Trophoblast cell (in vitro differentiated cells and primary cell): ENCODE data around the gene LTV1.
A peak's percentile ranks its signal among the peaks of the same experiment; 100 is the strongest.

Experiments
- DNase-seq, 2 donors: peaks; one replicate each; pipeline ENCODE4 v3.0.0-alpha.2; 2016
- H2AFZ ChIP-seq: 2 replicates; pipeline ENCODE4 v1.6.1; 2013; ENCODE audit warnings: low read length, moderate library complexity, mild to moderate bottlenecking; ENCODE audit not compliant: insufficient read depth, poor library complexity
- H2AK5ac ChIP-seq: 2 replicates; pipeline ENCODE4 v1.6.1; 2013; ENCODE audit warnings: mild to moderate bottlenecking, low read length
- H2BK120ac ChIP-seq: 2 replicates; pipeline ENCODE4 v1.6.1; 2013; ENCODE audit warnings: low read length, mild to moderate bottlenecking, moderate library complexity; ENCODE audit not compliant: insufficient read depth, poor library complexity
- H2BK12ac ChIP-seq: 2 replicates; pipeline ENCODE4 v1.6.1; 2013; ENCODE audit warnings: mild to moderate bottlenecking, low read length, moderate library complexity
- H2BK5ac ChIP-seq: 2 replicates; pipeline ENCODE4 v1.6.1; 2013; ENCODE audit warnings: low read length, low read depth, moderate library complexity, mild to moderate bottlenecking; ENCODE audit not compliant: poor library complexity
- H3K14ac ChIP-seq: 2 replicates; pipeline ENCODE4 v1.6.1; 2013; ENCODE audit warnings: mild to moderate bottlenecking, low read length
- H3K18ac ChIP-seq: 2 replicates; pipeline ENCODE4 v1.6.1; 2013; ENCODE audit warnings: mild to moderate bottlenecking, low read length
- H3K23ac ChIP-seq: 2 replicates; pipeline ENCODE4 v1.6.1; 2013; ENCODE audit warnings: low read length
- H3K27ac ChIP-seq: 2 replicates; pipeline ENCODE4 v1.5.1; 2013; ENCODE audit warnings: low read depth, mild to moderate bottlenecking, inconsistent platforms, low read length, moderate library complexity
- H3K27me3 ChIP-seq: 2 replicates; pipeline ENCODE4 v1.6.1; 2013; ENCODE audit warnings: inconsistent platforms, mild to moderate bottlenecking, low read length, moderate library complexity; ENCODE audit not compliant: insufficient read depth
- H3K36me3 ChIP-seq, 2 experiments: 1 replicate in 1 of 2; 2 replicates in 1 of 2; pipeline ENCODE4 v1.6.1; 2013; ENCODE audit warnings: low read length in 2 of 2, mild to moderate bottlenecking in 2 of 2, moderate library complexity in 1 of 2; ENCODE audit not compliant: insufficient read depth in 2 of 2, control insufficient read depth in 1 of 2
- H3K4ac ChIP-seq: 2 replicates; pipeline ENCODE4 v1.6.1; 2013; ENCODE audit warnings: low read depth, mild to moderate bottlenecking, low read length, moderate library complexity
- H3K4me1 ChIP-seq, 2 experiments: 1 replicate in 1 of 2; 2 replicates in 1 of 2; pipeline ENCODE4 v1.6.1; 2013; ENCODE audit warnings: low read length in 2 of 2, mild to moderate bottlenecking in 2 of 2, moderate library complexity in 1 of 2; ENCODE audit not compliant: insufficient read depth in 2 of 2, control insufficient read depth in 1 of 2
- H3K4me2 ChIP-seq: 2 replicates; pipeline ENCODE4 v1.6.1; 2013; ENCODE audit warnings: inconsistent platforms, mild to moderate bottlenecking, low read length, moderate library complexity
- H3K4me3 ChIP-seq: 2 replicates; pipeline ENCODE4 v1.5.1; 2013; ENCODE audit warnings: mild to moderate bottlenecking, low read depth, low read length, inconsistent platforms
- H3K79me1 ChIP-seq: one replicate; pipeline ENCODE4 v1.6.1; 2013; ENCODE audit warnings: low read length
- H3K79me2 ChIP-seq: 2 replicates; pipeline ENCODE4 v1.6.1; 2013; ENCODE audit warnings: low read length, mild to moderate bottlenecking; ENCODE audit not compliant: control insufficient read depth, insufficient read depth, poor library complexity
- H3K9ac ChIP-seq: 2 replicates; pipeline ENCODE4 v1.6.1; 2013; ENCODE audit warnings: mild to moderate bottlenecking, low read length
- H3K9me3 ChIP-seq: 2 replicates; pipeline ENCODE4 v1.6.1; 2013; ENCODE audit warnings: low read depth, mild to moderate bottlenecking, control low read depth, inconsistent platforms, low read length; ENCODE audit not compliant: insufficient read depth
- H4K12ac ChIP-seq: 2 replicates; pipeline ENCODE4 v1.6.1; 2013; ENCODE audit warnings: low read depth, mild to moderate bottlenecking, low read length, moderate library complexity
- H4K8ac ChIP-seq: 2 replicates; pipeline ENCODE4 v1.6.1; 2013; ENCODE audit warnings: low read depth, mild to moderate bottlenecking, low read length, moderate library complexity
- H4K91ac ChIP-seq: one replicate; pipeline ENCODE4 v1.6.1; 2013; ENCODE audit warnings: low read depth, mild to moderate bottlenecking, low read length, moderate library complexity
- WGBS: extraction: QIAGEN DNeasy Blood & Tissue Kit; methylation state at CpG from one replicate; pipeline ENCODE4 v1.1.7; 2013; ENCODE audit warnings: missing lambda C conversion rate; ENCODE audit not compliant: insufficient read length, insufficient coverage; ENCODE audit errors: extremely low coverage; 5-methylcytosine and 5-hydroxymethylcytosine counted together

Gene LTV1

GRCh38 chr6:143838395-143838794 is 4.7 kb upstream of the LTV1 start:
- H3K4ac ChIP-seq, result no peak overlapping the region
- no peak for DNase-seq

GRCh38 chr6:143839196-143839595 is 3.9 kb upstream of the LTV1 start:
- Histone ChIP-seq H3K27ac (no peak overlapping the region), H3K79me1 (peaks cover 8% of the 10 kb centered on the region), H3K9me3 (no peaks in the 10 kb centered on the region), H3K27me3 (no peaks in the 10 kb centered on the region), H3K4me3 (no peak overlapping the region), H2BK120ac (no peak overlapping the region), H4K91ac (no peak overlapping the region), H4K8ac (no peak overlapping the region), H3K36me3 (no peaks in the 10 kb centered on the region), H3K4ac (no peak overlapping the region), H3K23ac (no peak overlapping the region), H2AFZ (no peak overlapping the region), H4K12ac (no peak overlapping the region), H2AK5ac (no peak overlapping the region), H2BK5ac (no peak overlapping the region), H3K18ac (no peak overlapping the region), H3K4me2 (no peak overlapping the region), H3K14ac (no peak overlapping the region), H3K4me1 (peaks cover 0 to 7% of the 10 kb centered on the region in 2 experiments), H2BK12ac (no peak overlapping the region), H3K9ac (no peak overlapping the region), H3K79me2 (peaks cover 5% of the 10 kb centered on the region)
- no CpG with 5 or more reads among the region's 4 CpGs for WGBS
- no peak for DNase-seq

More at GRCh38 chr6:143838395-143838794, 4.7 kb upstream of the LTV1 start:
- H4K8ac ChIP-seq, result no peak overlapping the region
- no peaks in the 10 kb centered on the region for H3K36me3 ChIP-seq
- H4K12ac ChIP-seq, result no peak overlapping the region
- H3K79me2 ChIP-seq, result peaks cover 2% of the 10 kb centered on the region
- no peaks in the 10 kb centered on the region for H3K27me3 ChIP-seq
- H3K4me1 ChIP-seq, result peaks cover 0 to 1% of the 10 kb centered on the region in 2 experiments
- H2AFZ ChIP-seq, result no peak overlapping the region
- no peak overlapping the region for H2BK120ac ChIP-seq
- H3K9me3 ChIP-seq, result no peaks in the 10 kb centered on the region
- H2BK12ac ChIP-seq, result no peak overlapping the region
- no peak overlapping the region for H2AK5ac ChIP-seq
- H3K4me3 ChIP-seq, result no peak overlapping the region
- no peak overlapping the region for H3K14ac ChIP-seq
- no peak overlapping the region for H3K9ac ChIP-seq
- no peak overlapping the region for H3K18ac ChIP-seq
- no peak overlapping the region for H3K4me2 ChIP-seq
- H4K91ac ChIP-seq, result no peak overlapping the region
- H3K27ac ChIP-seq, result no peak overlapping the region
- WGBS, result no CpG with 5 or more reads among the region's 5 CpGs
- no peak overlapping the region for H3K23ac ChIP-seq
- H3K79me1 ChIP-seq, result peaks cover 5% of the 10 kb centered on the region
- H2BK5ac ChIP-seq, result no peak overlapping the region

- no peaks in the 10 kb centered on the region for H3K9me3 ChIP-seq
- no peak overlapping the region for H3K4me3 ChIP-seq
- H3K79me1 ChIP-seq, result peaks cover 8% of the 10 kb centered on the region
- no peak overlapping the region for H3K18ac ChIP-seq
- no peak overlapping the region for H4K12ac ChIP-seq
- H3K4ac ChIP-seq, result no peak overlapping the region
- H4K8ac ChIP-seq, result no peak overlapping the region
- DNase-seq, result no peak
- H3K27ac ChIP-seq, result no peak overlapping the region
- H2BK120ac ChIP-seq, result no peak overlapping the region
- H3K79me2 ChIP-seq, result peaks cover 5% of the 10 kb centered on the region
- no peak overlapping the region for H2AFZ ChIP-seq
- H3K36me3 ChIP-seq, result peaks cover 4 to 6% of the 10 kb centered on the region in 2 experiments
- no peaks in the 10 kb centered on the region for H3K27me3 ChIP-seq
- H3K14ac ChIP-seq, result no peak overlapping the region
- H2AK5ac ChIP-seq, result no peak overlapping the region
- no peak overlapping the region for H4K91ac ChIP-seq
- WGBS, result no CpG with 5 or more reads among the region's 6 CpGs
- H3K4me2 ChIP-seq, result no peak overlapping the region
- H3K23ac ChIP-seq, result no peak overlapping the region
- H2BK12ac ChIP-seq, result no peak overlapping the region
- no peak overlapping the region for H2BK5ac ChIP-seq
- H3K9ac ChIP-seq, result no peak overlapping the region
- peaks cover 0 to 7% of the 10 kb centered on the region in 2 experiments for H3K4me1 ChIP-seq
Measured at GRCh38 chr6:143840595-143841265, 2.4 kb upstream of the LTV1 start.

- Histone ChIP-seq H3K9ac (peak overlapping the region; percentile 96), H3K14ac (peak overlapping the region; percentile 79), H3K4me1 (peaks cover 0 to 7% of the 10 kb centered on the region in 2 experiments), H3K27ac (peak overlapping the region; percentile 42), H2BK120ac (peak overlapping the region; percentile 41), H3K18ac (peak overlapping the region; percentile 90), H3K23ac (no peak overlapping the region), H2BK5ac (peak overlapping the region; percentile 76), H4K91ac (peak overlapping the region; percentile 83), H3K79me2 (peaks cover 5% of the 10 kb centered on the region), H4K12ac (peak overlapping the region; percentile 97), H3K9me3 (no peaks in the 10 kb centered on the region), H3K79me1 (peaks cover 8% of the 10 kb centered on the region), H3K36me3 (peaks cover 7 to 16% of the 10 kb centered on the region in 2 experiments), H2AFZ (peak overlapping the region; percentile 89), H2BK12ac (no peak overlapping the region), H3K27me3 (no peaks in the 10 kb centered on the region), H3K4me2 (peak overlapping the region; percentile 79), H4K8ac (peak overlapping the region; percentile 91), H3K4me3 (peak overlapping the region; percentile 76), H2AK5ac (no peak overlapping the region), H3K4ac (peak overlapping the region; percentile 15)
- WGBS, result no CpG with 5 or more reads among the region's 7 CpGs
- DNase-seq, result peak in 1 of 2 donors; percentile 46
Measured at GRCh38 chr6:143842461-143842901, 657 bp upstream of the LTV1 start.
